Neural cell (in vitro differentiated cells): ENCODE results near the gene KCNAB2. TPM values are rescaled to one million over a fixed set of nuclear protein-coding genes. Genes with fewer than 3 reads are reported as not detected.

Experiments
- H2AFZ ChIP-seq: fragments of 200-600, 300-800 bp; sonication (generic), shearing (Covaris generic); 2 replicates; pipeline ENCODE4 v1.6.0; 2014; ENCODE audit warnings: low read depth, mild to moderate bottlenecking, antibody characterized with exemption, low read length, moderate library complexity
- H3F3A ChIP-seq: fragments of 200-600 bp; shearing (Covaris generic); 2 replicates; pipeline ENCODE4 v1.6.1; 2016; ENCODE audit warnings: mild to moderate bottlenecking, moderate library complexity, mixed read lengths, antibody characterized with exemption, low read length; ENCODE audit not compliant: insufficient read depth, poor library complexity, severe bottlenecking
- H3K27ac ChIP-seq: fragments of 200-600, 300-800 bp; sonication (generic), shearing (Covaris generic); 2 replicates; pipeline ENCODE4 v1.5.1; 2014; ENCODE audit warnings: mild to moderate bottlenecking, low read length, moderate library complexity
- H3K27me3 ChIP-seq: fragments of 300-800, 200-600 bp; sonication (generic), shearing (Covaris generic); 2 replicates; pipeline ENCODE4 v1.6.0; 2014; ENCODE audit warnings: mild to moderate bottlenecking, low read depth, low read length, moderate library complexity; ENCODE audit not compliant: insufficient read depth
- H3K36me3 ChIP-seq: fragments of 300-800, 200-600 bp; sonication (generic), shearing (Covaris generic); 2 replicates; pipeline ENCODE4 v1.5.1; 2014; ENCODE audit warnings: mild to moderate bottlenecking, antibody characterized with exemption, low read length, moderate library complexity; ENCODE audit not compliant: insufficient read depth
- H3K4me2 ChIP-seq: fragments of 300-800, 200-600 bp; sonication (generic), shearing (Covaris generic); 2 replicates; pipeline ENCODE4 v1.6.0; 2014; ENCODE audit warnings: mild to moderate bottlenecking, low read length
- H3K4me3 ChIP-seq: fragments of 300-800, 200-600 bp; sonication (generic), shearing (Covaris generic); 2 replicates; pipeline ENCODE4 v1.5.1; 2014; ENCODE audit warnings: mild to moderate bottlenecking, low read length, moderate library complexity
- H3K79me2 ChIP-seq: fragments of 200-600 bp; shearing (Covaris generic); replicated peaks from 2 replicates; pipeline ENCODE4 v1.6.0; 2014; ENCODE audit warnings: mild to moderate bottlenecking, low read length, moderate library complexity; ENCODE audit not compliant: insufficient read depth
- H3K9ac ChIP-seq: fragments of 300-800, 200-600 bp; sonication (generic), shearing (Covaris generic); 2 replicates; pipeline ENCODE4 v1.6.1; 2016; ENCODE audit warnings: mild to moderate bottlenecking, low read length, mixed read lengths
- H3K9me2 ChIP-seq: fragments of 200-600 bp; shearing (Covaris generic); 2 replicates; pipeline ENCODE4 v1.6.1; 2016; ENCODE audit warnings: mild to moderate bottlenecking, low read length, mixed read lengths; ENCODE audit not compliant: insufficient read depth
- H3K9me3 ChIP-seq: fragments of 200-600, 300-800 bp; sonication (generic), shearing (Covaris generic); 2 replicates; pipeline ENCODE4 v1.6.1; 2016; ENCODE audit warnings: mild to moderate bottlenecking, mixed run types, low read length, moderate library complexity, mixed read lengths
- H4K20me1 ChIP-seq: fragments of 200-600 bp; shearing (Covaris generic); 2 replicates; pipeline ENCODE4 v1.6.1; 2016; ENCODE audit warnings: mild to moderate bottlenecking, mixed run types; ENCODE audit not compliant: insufficient read depth
- CTCF ChIP-seq: fragments of 450-650 bp; IDR thresholded peaks from 2 replicates; pipeline ENCODE4 v1.5.1; 2014; ENCODE audit warnings: antibody characterized with exemption, mild to moderate bottlenecking, moderate library complexity; ENCODE audit not compliant: poor library complexity, severe bottlenecking
- EP300 ChIP-seq: fragments of 450-650 bp; conservative IDR thresholded peaks from 2 replicates; pipeline ENCODE4 v1.6.1; 2014; ENCODE audit warnings: antibody characterized with exemption, mild to moderate bottlenecking, moderate library complexity; ENCODE audit not compliant: poor library complexity, severe bottlenecking
- EZH2 ChIP-seq: fragments of 200-600, 300-800 bp; shearing (Covaris generic), sonication (generic); IDR thresholded peaks from 2 replicates; pipeline ENCODE4 v1.6.1; 2014; ENCODE audit warnings: antibody characterized with exemption, low read length, borderline replicate concordance, mild to moderate bottlenecking; ENCODE audit not compliant: insufficient read depth, poor library complexity, severe bottlenecking
- MXI1 ChIP-seq: fragments of 450-650 bp; conservative IDR thresholded peaks from 2 replicates; pipeline ENCODE4 v1.6.1; 2014; ENCODE audit warnings: antibody characterized with exemption, mild to moderate bottlenecking; ENCODE audit not compliant: poor library complexity, severe bottlenecking
- POLR2AphosphoS5 ChIP-seq: IDR thresholded peaks from 2 replicates; pipeline ENCODE4 v1.6.1; 2012
- RAD21 ChIP-seq: fragments of 450-650 bp; conservative IDR thresholded peaks from 2 replicates; pipeline ENCODE4 v1.6.1; 2014; ENCODE audit warnings: antibody characterized with exemption, mild to moderate bottlenecking, moderate library complexity
- REST ChIP-seq: IDR thresholded peaks from 2 replicates; pipeline ENCODE4 v1.6.1; 2012; ENCODE audit warnings: borderline replicate concordance
- SMC3 ChIP-seq: fragments of 450-650 bp; conservative IDR thresholded peaks from 2 replicates; pipeline ENCODE4 v1.6.1; 2014; ENCODE audit warnings: antibody characterized with exemption, mild to moderate bottlenecking, moderate library complexity; ENCODE audit not compliant: poor library complexity
- TAF1 ChIP-seq: IDR thresholded peaks from 2 replicates; pipeline ENCODE4 v1.6.1; 2012; ENCODE audit warnings: low read depth
- polyA plus RNA-seq: library from polyadenylated mRNA; depleted of rRNA; stranded (reverse); fragments of >200 nt; gene quantifications from 2 replicates; pipeline ENCODE4 v1.2.3, GENCODE V29; 2014

The KCNAB2 gene
- polyA plus RNA-seq, 1 donor from 2014 or later = 11.7 TPM

DNA sequence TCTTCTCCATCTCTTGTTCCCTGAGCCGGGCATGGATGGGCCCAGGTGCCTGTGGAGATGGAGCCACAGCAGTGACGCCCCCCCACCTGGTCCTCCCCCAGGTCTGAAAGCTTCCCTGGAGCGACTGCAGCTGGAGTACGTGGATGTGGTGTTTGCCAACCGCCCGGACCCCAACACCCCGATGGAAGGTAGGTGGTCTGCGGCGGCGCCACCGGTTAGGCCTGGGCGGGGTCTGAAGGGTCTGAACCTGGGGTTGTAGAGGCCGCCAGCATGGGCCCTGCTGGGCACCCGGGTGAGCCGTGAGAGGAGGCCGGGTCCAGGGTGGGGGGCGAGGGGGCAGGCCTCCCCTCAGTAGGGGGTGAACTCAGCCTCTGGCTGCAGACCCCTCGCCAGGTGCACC, 44.6 kb downstream of the KCNAB2 start:
- Histone ChIP-seq H3F3A (no peaks in the 10 kb centered on the region), H3K36me3 (no peaks in the 10 kb centered on the region), H3K79me2 (no peaks in the 10 kb centered on the region), H3K9me2 (no peaks in the 10 kb centered on the region), H3K4me3 (no peak overlapping the region), H3K4me2 (no peak overlapping the region), H3K27ac (no peak overlapping the region), H3K9ac (no peak overlapping the region), H4K20me1 (no peaks in the 10 kb centered on the region), H3K27me3 (no peaks in the 10 kb centered on the region), H3K9me3 (no peaks in the 10 kb centered on the region), H2AFZ (no peak overlapping the region)
- TF ChIP-seq REST (no peak), EZH2 (no peak), SMC3 (no peak), MXI1 (no peak), RAD21 (no peak), CTCF (no peak), TAF1 (no peak), POLR2AphosphoS5 (no peak)

DNA sequence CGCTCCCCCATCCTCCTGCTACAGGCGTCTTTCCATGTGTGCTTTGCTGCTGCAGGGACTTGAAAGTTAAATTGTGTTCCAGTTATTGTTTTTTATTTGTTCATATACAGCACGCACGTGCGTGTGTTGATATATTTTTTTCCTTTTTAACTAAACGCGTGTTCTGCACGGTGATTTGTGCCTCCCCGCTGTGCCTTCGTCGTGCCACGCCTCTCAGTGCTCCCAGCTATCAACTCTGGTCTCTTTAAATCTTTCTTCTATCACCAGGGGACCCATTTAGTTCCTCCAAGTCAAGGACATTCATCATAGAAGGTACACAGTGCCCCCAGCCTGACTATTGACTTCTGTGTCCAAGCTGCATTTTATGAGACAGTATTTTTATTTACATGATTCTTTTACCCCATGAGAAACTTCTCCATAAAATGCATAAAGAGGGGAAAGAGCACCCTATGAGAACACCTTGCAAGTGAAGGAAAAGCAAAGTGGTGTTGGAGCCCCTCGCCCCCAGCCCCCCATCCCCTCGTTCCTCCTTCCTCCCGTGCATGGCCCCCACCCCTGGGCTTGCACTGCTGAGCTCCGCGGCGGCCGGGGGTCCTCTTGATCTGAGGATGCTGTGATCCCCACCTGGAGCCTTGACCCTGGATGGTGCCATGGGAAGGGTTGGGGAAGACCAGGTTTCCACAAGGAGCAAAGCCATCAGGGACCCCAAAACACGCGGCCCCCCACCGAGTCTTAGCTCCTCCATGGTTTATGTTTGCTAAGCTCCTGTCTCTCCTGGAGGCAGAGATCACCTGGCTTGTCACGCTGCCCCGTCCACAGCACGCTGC, 45.5 kb downstream of the KCNAB2 start:
- Histone ChIP-seq H3K4me2 (no peak overlapping the region), H3F3A (no peaks in the 10 kb centered on the region), H3K4me3 (no peak overlapping the region), H3K9me3 (no peaks in the 10 kb centered on the region), H3K79me2 (no peaks in the 10 kb centered on the region), H3K9me2 (no peaks in the 10 kb centered on the region), H3K27me3 (no peaks in the 10 kb centered on the region), H3K27ac (no peak overlapping the region), H3K36me3 (no peaks in the 10 kb centered on the region), H4K20me1 (no peaks in the 10 kb centered on the region), H2AFZ (no peak overlapping the region), H3K9ac (no peak overlapping the region)
- TF ChIP-seq REST (no peak), POLR2AphosphoS5 (no peak), EZH2 (no peak), RAD21 (no peak), MXI1 (no peak), SMC3 (no peak), CTCF (no peak), TAF1 (no peak), EP300 (no peak)
